ENCODE measurements around the gene CSE1L. TPM values are rescaled to one million over a fixed set of nuclear protein-coding genes. Genes with fewer than 3 reads are reported as not detected.
A peak's percentile ranks its signal among the peaks of the same experiment; 100 is the strongest.

CSE1L gene
- total RNA-seq, 2 experiments from 2014 or later, result 30.0 to 30.1 TPM

- CTCF ChIA-PET, result no interaction called here
- Histone ChIP-seq H3K27ac (ENCODE audit: low read depth in 1 of 2, low read length in 2 of 2) (peak overlapping the region in 1 of 2 donors; percentile 4), H3K4me1 (ENCODE audit: insufficient read depth, low read length) (no peaks in the 10 kb centered on the region), H3K27me3 (ENCODE audit: control insufficient read depth in 1 of 2, insufficient read depth in 2 of 2, low read length in 2 of 2) (no peaks in the 10 kb centered on the region), H3K9me3 (ENCODE audit: control insufficient read depth in 1 of 2, insufficient read depth in 1 of 2, low read length in 2 of 2) (no peaks in the 10 kb centered on the region), H3K4me3 (ENCODE audit: low read length) (no peak overlapping the region), H3K36me3 (ENCODE audit: insufficient read depth, low read length) (peaks cover 44% of the 10 kb centered on the region)
- no peak for ATAC-seq (ENCODE audit: poor library complexity)
- no peak for TF ChIP-seq CTCF (IDR thresholded peaks at IDR 0.05)
- POLR2A ChIA-PET, result no interaction called here
- Mint-ChIP-seq H3K4me1 (ENCODE audit: low read depth) (peaks cover 9% of the 10 kb centered on the region), H3K27me3 (no peaks in the 10 kb centered on the region), H3K27ac (peak overlapping the region; percentile 59), H3K4me3 (no peak overlapping the region), H3K9me3 (no peaks in the 10 kb centered on the region), H3K36me3 (ENCODE audit: low read depth) (peaks cover 73% of the 10 kb centered on the region)
- intact Hi-C loops (cut with DNase I, micrococcal nuclease), result no loop called here
- DNase-seq, result peak in 2 of 14 experiments; percentile 10 to 28
Observed at GRCh38 chr20:49100972-49101371, 54.9 kb downstream of the CSE1L start.

GRCh38 chr20:49103019-49103418 lies 56.9 kb downstream of the CSE1L start:
- POLR2A ChIA-PET, result no interaction called here
- Histone ChIP-seq H3K27me3 (ENCODE audit: control insufficient read depth in 1 of 2, insufficient read depth in 2 of 2, low read length in 2 of 2) (no peaks in the 10 kb centered on the region), H3K4me1 (ENCODE audit: insufficient read depth, low read length) (no peaks in the 10 kb centered on the region), H3K27ac (ENCODE audit: low read depth in 1 of 2, low read length in 2 of 2) (no peak overlapping the region), H3K4me3 (ENCODE audit: low read length) (no peak overlapping the region), H3K36me3 (ENCODE audit: insufficient read depth, low read length) (peaks cover 31% of the 10 kb centered on the region), H3K9me3 (ENCODE audit: control insufficient read depth in 1 of 2, insufficient read depth in 1 of 2, low read length in 2 of 2) (no peaks in the 10 kb centered on the region)
- Mint-ChIP-seq H3K27me3 (no peaks in the 10 kb centered on the region), H3K36me3 (ENCODE audit: low read depth) (peaks cover 54% of the 10 kb centered on the region), H3K4me3 (no peak overlapping the region), H3K4me1 (ENCODE audit: low read depth) (peaks cover 9% of the 10 kb centered on the region), H3K27ac (peak overlapping the region; percentile 30), H3K9me3 (no peaks in the 10 kb centered on the region)
- DNase-seq (no peak), ATAC-seq (ENCODE audit: poor library complexity) (no peak)
- TF ChIP-seq CTCF (IDR thresholded peaks at IDR 0.05), result no peak
- intact Hi-C loops (cut with DNase I, micrococcal nuclease), result no loop called here
- CTCF ChIA-PET, result no interaction called here

- Histone ChIP-seq H3K27me3 (ENCODE audit: control insufficient read depth in 1 of 2, insufficient read depth in 2 of 2, low read length in 2 of 2) (no peaks in the 10 kb centered on the region), H3K4me3 (ENCODE audit: low read length) (no peak overlapping the region), H3K36me3 (ENCODE audit: insufficient read depth, low read length) (peaks cover 23% of the 10 kb centered on the region), H3K27ac (ENCODE audit: low read depth in 1 of 2, low read length in 2 of 2) (no peak overlapping the region), H3K9me3 (ENCODE audit: control insufficient read depth in 1 of 2, insufficient read depth in 1 of 2, low read length in 2 of 2) (no peaks in the 10 kb centered on the region), H3K4me1 (ENCODE audit: insufficient read depth, low read length) (no peaks in the 10 kb centered on the region)
- TF ChIP-seq CTCF (IDR thresholded peaks at IDR 0.05), result no peak
- peaks cover 9% of the 10 kb centered on the region for H3K4me1 Mint-ChIP-seq (ENCODE audit: low read depth)
- intact Hi-C loops (cut with DNase I, micrococcal nuclease), result no loop called here
- ATAC-seq (ENCODE audit: poor library complexity), result no peak
- POLR2A ChIA-PET, result no interaction called here
- H3K27me3 Mint-ChIP-seq, result no peaks in the 10 kb centered on the region
- H3K36me3 Mint-ChIP-seq (ENCODE audit: low read depth), result peaks cover 47% of the 10 kb centered on the region
- H3K4me3 Mint-ChIP-seq, result no peak overlapping the region
- CTCF ChIA-PET, result no interaction called here
- no peaks in the 10 kb centered on the region for H3K9me3 Mint-ChIP-seq
- peak overlapping the region; percentile 36 for H3K27ac Mint-ChIP-seq
- peak in 1 of 14 experiments; percentile 4 for DNase-seq
Observed at GRCh38 chr20:49103647-49104364, 57.7 kb downstream of the CSE1L start.

Data from CD4-positive, alpha-beta T cell (primary cell).